ENCODE measurements around the gene NHERF2. TPM values are rescaled to one million over a fixed set of nuclear protein-coding genes. Genes with fewer than 3 reads are reported as not detected.

The NHERF2 gene
- total and polyA plus RNA-seq, 2 of the 4 experiments (the other 2 are of a cell fraction): 18.6 to 77.8 TPM

DNA sequence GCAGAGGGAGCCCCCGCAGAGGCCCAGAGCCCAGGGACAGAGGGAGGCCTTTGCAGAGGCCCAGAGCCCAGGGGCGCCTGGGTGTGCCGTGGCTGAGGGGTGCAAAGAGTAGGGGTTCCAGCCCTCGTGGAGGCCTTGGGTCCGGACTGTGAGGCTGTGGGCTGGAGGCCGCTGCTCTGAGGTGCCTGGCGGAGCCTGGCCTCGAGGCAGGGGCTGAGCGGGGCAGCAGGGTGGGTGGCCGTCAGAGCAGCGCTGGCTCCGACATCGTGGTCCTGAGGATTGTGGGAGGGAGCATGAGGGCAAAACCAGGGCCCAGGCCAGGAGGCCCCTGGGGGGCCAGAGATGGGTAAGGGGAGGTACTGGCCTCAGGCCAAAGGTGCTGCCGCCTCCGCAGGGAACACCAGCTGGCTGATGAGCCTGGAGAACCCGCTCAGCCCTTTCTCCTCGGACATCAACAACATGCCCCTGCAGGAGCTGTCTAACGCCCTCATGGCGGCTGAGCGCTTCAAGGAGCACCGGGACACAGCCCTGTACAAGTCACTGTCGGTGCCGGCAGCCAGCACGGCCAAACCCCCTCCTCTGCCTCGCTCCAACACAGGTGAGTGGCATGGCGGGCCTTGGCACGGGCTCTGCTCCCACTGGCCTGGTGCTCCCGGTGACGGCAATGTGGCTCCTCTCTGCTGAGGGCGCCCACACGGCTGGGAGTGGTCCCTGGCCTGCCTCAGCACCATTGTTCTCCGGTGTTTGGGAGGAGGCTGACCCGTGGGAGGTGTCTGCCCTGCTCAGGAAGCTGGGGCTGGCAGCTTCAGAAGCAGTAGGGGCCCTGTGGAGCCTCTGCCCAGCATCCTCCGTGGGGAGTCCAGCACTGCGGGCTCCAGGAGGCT lies 54.7 kb downstream of the NHERF2 start:
- Histone ChIP-seq H2BK5ac (ENCODE audit: low read depth, low read length, poor library complexity, severe bottlenecking) (no peak overlapping the region), H2AFZ (replicated peaks; ENCODE audit: low read length, poor library complexity) (peak overlapping the region; percentile 51), H2BK120ac (ENCODE audit: low read depth, low read length) (no peak overlapping the region), H3K4me2 (ENCODE audit: low read depth, low read length) (no peak overlapping the region), H3K23ac (ENCODE audit: low read depth, low read length) (no peak overlapping the region), H3K27ac (ENCODE audit: insufficient read depth, low read length) (no peak overlapping the region), H3K18ac (ENCODE audit: low read depth, low read length) (no peak overlapping the region), H4K91ac (ENCODE audit: insufficient read depth, low read depth, low read length) (no peak overlapping the region), H2AK9ac (replicated peaks; ENCODE audit: low read depth, low read length, poor library complexity) (no peak overlapping the region), H3K79me1 (ENCODE audit: low read depth in 1 of 2, low read length in 2 of 2) (0 out of 4 replicates have a peak, but pooled peaks cover 0 to 3% of the 10 kb centered on the region in 2 experiments), H3K36me3 (ENCODE audit: control insufficient read depth, insufficient read depth, low read length) (peaks cover 73% of the 10 kb centered on the region), H4K20me1 (ENCODE audit: insufficient read depth, low read length) (peaks cover 5% of the 10 kb centered on the region), H3K4me3 (ENCODE audit: insufficient read depth, low read depth, low read length) (no peak overlapping the region), H4K5ac (ENCODE audit: low read depth, low read length) (no peak overlapping the region), H2BK20ac (ENCODE audit: low read depth, low read length) (no peak overlapping the region), H4K8ac (ENCODE audit: low read depth in 2 of 2, low read length in 2 of 2) (no peak overlapping the region), H2BK15ac (ENCODE audit: low read depth, low read length) (no peak overlapping the region), H3K9me3 (ENCODE audit: control insufficient read depth, insufficient read depth, low read length) (no peaks in the 10 kb centered on the region), H3K9ac (ENCODE audit: low read depth, low read length) (no peak overlapping the region), H3K27me3 (ENCODE audit: control insufficient read depth, insufficient read depth, low read length) (no peaks in the 10 kb centered on the region), H3K14ac (replicated peaks; ENCODE audit: low read depth, low read length) (no peak overlapping the region), H3K9me1 (ENCODE audit: insufficient read depth, low read length) (no peaks in the 10 kb centered on the region), H2AK5ac (ENCODE audit: low read depth, low read length) (no peak overlapping the region), H3K4me1 (ENCODE audit: control insufficient read depth, insufficient read depth, low read length) (peaks cover 3% of the 10 kb centered on the region; the same call in 1 of the 2 replicates), H3K56ac (ENCODE audit: extremely low read depth, insufficient read depth, low read length) (no peak overlapping the region), H3K4ac (ENCODE audit: low read depth, low read length) (no peak overlapping the region)
- intact Hi-C loops (cut with micrococcal nuclease): no loop called here
- ChIA-PET POLR2A (ENCODE audit: unreplicated experiment) (interaction anchor here (0.5 kb wide), 1 partner anchor 15 kb away, joined by 5 read pairs; no protein-coding TSS in a partner anchor), CTCF (no interaction called here)
- no peak for ATAC-seq (ENCODE audit: low read depth)
- in situ Hi-C loops (cut with MboI; ENCODE audit: low sequenced_read_pairs): no loop called here
- no peak for DNase-seq
- WGBS, 2 experiments (ENCODE audit: extremely low coverage in 2 of 2, insufficient read length in 1 of 2): 86% methylated on average over 10 of the region's 35 CpGs; no CpG with 5 or more reads in 1 of the 2 experiments
- no TSS peak for BruUV-seq (replicated peaks)
- dilution Hi-C loops (cut with HindIII; ENCODE audit: low sequenced_read_pairs, unreplicated experiment): no loop called here
- TF ChIP-seq SMC3 (IDR thresholded peaks at IDR 0.05; ENCODE audit: low read depth, low read length): no peak
- TF ChIP-seq MXI1 (IDR thresholded peaks at IDR 0.05; ENCODE audit: borderline replicate concordance, low read depth, low read length): no peak
- no peak for TF ChIP-seq RCOR1 (IDR thresholded peaks at IDR 0.05; ENCODE audit: insufficient replicate concordance, low read length)
- TF ChIP-seq FOS (IDR thresholded peaks at IDR 0.05; ENCODE audit: low read depth, low read length): no peak
- no peak for TF ChIP-seq POLR2A (IDR thresholded peaks at IDR 0.05; ENCODE audit: low read depth, low read length)
- TF ChIP-seq CTCF (conservative IDR thresholded peaks at IDR 0.05; ENCODE audit: low read depth, low read length): no peak
- no peak for TF ChIP-seq MAZ (IDR thresholded peaks at IDR 0.05; ENCODE audit: borderline replicate concordance, low read depth, low read length)
- no peak for TF ChIP-seq BHLHE40 (IDR thresholded peaks at IDR 0.05; ENCODE audit: low read depth, low read length)
- TF ChIP-seq, protein P1, sequence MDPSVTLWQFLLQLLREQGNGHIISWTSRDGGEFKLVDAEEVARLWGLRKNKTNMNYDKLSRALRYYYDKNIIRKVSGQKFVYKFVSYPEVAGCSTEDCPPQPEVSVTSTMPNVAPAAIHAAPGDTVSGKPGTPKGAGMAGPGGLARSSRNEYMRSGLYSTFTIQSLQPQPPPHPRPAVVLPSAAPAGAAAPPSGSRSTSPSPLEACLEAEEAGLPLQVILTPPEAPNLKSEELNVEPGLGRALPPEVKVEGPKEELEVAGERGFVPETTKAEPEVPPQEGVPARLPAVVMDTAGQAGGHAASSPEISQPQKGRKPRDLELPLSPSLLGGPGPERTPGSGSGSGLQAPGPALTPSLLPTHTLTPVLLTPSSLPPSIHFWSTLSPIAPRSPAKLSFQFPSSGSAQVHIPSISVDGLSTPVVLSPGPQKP (IDR thresholded peaks at IDR 0.05; ENCODE audit: borderline replicate concordance, low read depth, low read length): no peak
- TF ChIP-seq, protein P2, sequence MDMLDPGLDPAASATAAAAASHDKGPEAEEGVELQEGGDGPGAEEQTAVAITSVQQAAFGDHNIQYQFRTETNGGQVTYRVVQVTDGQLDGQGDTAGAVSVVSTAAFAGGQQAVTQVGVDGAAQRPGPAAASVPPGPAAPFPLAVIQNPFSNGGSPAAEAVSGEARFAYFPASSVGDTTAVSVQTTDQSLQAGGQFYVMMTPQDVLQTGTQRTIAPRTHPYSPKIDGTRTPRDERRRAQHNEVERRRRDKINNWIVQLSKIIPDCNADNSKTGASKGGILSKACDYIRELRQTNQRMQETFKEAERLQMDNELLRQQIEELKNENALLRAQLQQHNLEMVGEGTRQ (IDR thresholded peaks at IDR 0.05; ENCODE audit: low read depth, low read length): no peak
- TF ChIP-seq RAD21 (IDR thresholded peaks at IDR 0.05; ENCODE audit: low read length): no peak
- no peak for TF ChIP-seq CHD1 (IDR thresholded peaks at IDR 0.05; ENCODE audit: low read depth, low read length)
- TF ChIP-seq RFX5 (IDR thresholded peaks at IDR 0.05; ENCODE audit: low read depth, low read length): no peak
- no peak for TF ChIP-seq NFE2L2 (IDR thresholded peaks at IDR 0.05; ENCODE audit: low read depth, low read length)
- no peak for TF ChIP-seq MAFK (IDR thresholded peaks at IDR 0.05; ENCODE audit: low read depth, low read length)
